ENCODE measurements around the gene INS. TPM values are rescaled to one million over a fixed set of nuclear protein-coding genes. Genes with fewer than 3 reads are reported as not detected.

Gene INS
- total and polyA plus RNA-seq, 2 of the 8 experiments (the other 6 are each of a cell fraction or from before 2014, with no cell fraction given): not detected

- TF ChIP-seq SIN3A (conservative IDR thresholded peaks at IDR 0.05 in 1 of 2, IDR thresholded peaks at IDR 0.05 in 1 of 2; ENCODE audit: low read depth in 1 of 2, low read length in 2 of 2) (no peak), RAD21 (IDR thresholded peaks at IDR 0.05 in 1 of 2, conservative IDR thresholded peaks at IDR 0.05 in 1 of 2; ENCODE audit: low read depth in 2 of 2, low read length in 2 of 2) (peak; percentile 54 to 75), RXRA (IDR thresholded peaks at IDR 0.05; ENCODE audit: insufficient read depth, low read depth, low read length) (no peak)
Observed at GRCh38 chr11:2166091-2166851, 5.3 kb upstream of the INS start (continued).

Data from H1 (cell line).